Gastroesophageal sphincter (tissue), 3 donors: ENCODE results near the gene CALHM6.

ENCODE experiments used
- CTCF ChIP-seq, 4 experiments: fragments of 200-600 bp in 2 of 4; fragments of 450-650 bp in 2 of 4; sonication (generic) in 1 of 4; IDR thresholded peaks; one replicate each; pipeline ENCODE4 v1.5.1; 2017 to 2019; ENCODE audit warnings: antibody characterized with exemption in 4 of 4, mild to moderate bottlenecking in 2 of 4, moderate library complexity in 2 of 4
- POLR2A ChIP-seq, 2 donors: fragments of 450-650 bp; IDR thresholded peaks; one replicate each; pipeline ENCODE4 v1.6.1; 2017; ENCODE audit warnings: antibody characterized with exemption in 2 of 2, mild to moderate bottlenecking in 2 of 2, moderate library complexity in 1 of 2
- POLR2AphosphoS5 ChIP-seq: sonication (generic); formaldehyde crosslinking; IDR thresholded peaks from one replicate; pipeline ENCODE4 v1.6.1; 2017; ENCODE audit warnings: antibody characterized with exemption

DNA sequence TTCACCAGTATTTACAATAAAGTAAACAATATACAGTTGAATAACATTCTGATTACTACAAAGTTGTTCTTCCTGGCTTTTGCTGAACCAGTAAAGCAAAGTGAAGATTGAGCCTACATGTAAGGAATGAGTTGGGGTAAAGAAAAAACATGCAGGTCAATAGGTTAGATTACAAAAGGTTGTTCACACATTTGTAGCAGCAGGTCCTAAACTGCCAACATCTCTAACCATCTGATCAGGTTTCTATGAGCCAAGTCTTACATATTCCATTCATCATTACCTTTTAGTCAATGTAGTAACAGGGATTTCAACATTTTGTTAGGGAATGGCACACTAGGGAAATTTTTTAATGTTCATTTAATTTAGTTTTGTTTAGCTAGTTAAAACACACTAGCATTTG, 9.3 kb upstream of the CALHM6 start:
- TF ChIP-seq CTCF (IDR thresholded peaks at IDR 0.05) (no peak), POLR2AphosphoS5 (no peak), POLR2A (IDR thresholded peaks at IDR 0.05) (no peak)
